RKO (cell line): ENCODE results near the gene IL17C.
"Not testable (repeated sequence)": the region's sequence is repeated elsewhere in the genome, so short reads cannot be mapped to it uniquely, and the experiment has no call there.

Experiments
- DNase-seq: peaks from one replicate; pipeline ENCODE4 v3.0.0-alpha.2; 2016; ENCODE audit warnings: low spot score

Gene IL17C, protein sequence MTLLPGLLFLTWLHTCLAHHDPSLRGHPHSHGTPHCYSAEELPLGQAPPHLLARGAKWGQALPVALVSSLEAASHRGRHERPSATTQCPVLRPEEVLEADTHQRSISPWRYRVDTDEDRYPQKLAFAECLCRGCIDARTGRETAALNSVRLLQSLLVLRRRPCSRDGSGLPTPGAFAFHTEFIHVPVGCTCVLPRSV

DNA sequence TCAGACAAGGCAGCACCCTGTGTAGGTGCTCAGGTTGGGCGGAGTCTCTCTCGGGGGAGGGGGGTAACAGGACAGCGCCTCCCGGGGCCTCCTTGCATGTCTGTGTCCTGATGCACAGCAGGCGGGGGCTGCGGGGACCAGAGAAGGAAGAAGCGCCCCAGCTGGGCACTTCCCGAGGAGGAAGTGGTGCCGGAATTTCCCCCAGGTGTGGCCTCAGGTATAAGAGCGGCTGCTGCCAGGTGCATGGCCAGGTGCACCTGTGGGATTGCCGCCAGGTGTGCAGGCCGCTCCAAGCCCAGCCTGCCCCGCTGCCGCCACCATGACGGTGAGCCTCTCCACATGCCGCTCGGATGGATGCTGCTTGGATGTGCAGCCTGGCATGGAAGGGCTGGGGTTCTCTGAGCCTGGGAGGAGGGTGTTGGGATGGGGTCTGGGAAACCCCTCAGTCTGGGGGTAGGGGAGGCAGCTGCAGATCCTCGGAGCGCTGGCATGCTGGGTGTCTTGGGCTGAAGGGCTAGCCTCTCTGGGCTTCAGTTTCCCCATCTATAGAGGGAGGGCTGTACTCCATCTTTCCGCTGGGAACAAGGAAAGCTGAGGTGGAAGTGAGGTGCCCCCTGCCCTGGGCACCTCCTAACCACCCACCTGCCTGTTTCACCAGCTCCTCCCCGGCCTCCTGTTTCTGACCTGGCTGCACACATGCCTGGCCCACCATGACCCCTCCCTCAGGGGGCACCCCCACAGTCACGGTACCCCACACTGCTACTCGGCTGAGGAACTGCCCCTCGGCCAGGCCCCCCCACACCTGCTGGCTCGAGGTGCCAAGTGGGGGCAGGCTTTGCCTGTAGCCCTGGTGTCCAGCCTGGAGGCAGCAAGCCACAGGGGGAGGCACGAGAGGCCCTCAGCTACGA is at the start of gene IL17C:
Gene IL17C, plus strand, starts transcription at position 250 of the 908 bp plus-strand sequence. Its CDS starts 70 bp downstream, at position 320.
- DNase-seq: no peak

DNA sequence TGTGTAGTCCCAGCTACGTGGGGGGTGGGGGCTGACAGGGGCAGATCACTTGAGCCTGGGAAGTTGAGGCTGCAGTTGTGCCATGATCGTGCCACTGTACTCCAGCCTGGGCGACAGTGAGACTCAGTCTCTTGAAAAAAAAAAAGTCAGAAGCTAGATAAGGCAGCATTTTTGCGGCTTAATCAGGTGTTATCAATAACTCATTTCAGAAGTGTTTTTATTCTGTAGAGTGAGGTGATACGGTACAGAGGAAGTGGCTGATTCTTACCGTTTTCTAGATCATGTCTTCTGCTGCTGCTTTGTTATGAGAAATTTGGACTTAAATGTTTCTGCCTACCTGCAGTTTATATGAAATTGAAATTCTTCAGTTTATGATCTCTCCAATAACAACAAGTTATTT is 49.6 kb upstream of the IL17C start:
- DNase-seq: no peak

DNA sequence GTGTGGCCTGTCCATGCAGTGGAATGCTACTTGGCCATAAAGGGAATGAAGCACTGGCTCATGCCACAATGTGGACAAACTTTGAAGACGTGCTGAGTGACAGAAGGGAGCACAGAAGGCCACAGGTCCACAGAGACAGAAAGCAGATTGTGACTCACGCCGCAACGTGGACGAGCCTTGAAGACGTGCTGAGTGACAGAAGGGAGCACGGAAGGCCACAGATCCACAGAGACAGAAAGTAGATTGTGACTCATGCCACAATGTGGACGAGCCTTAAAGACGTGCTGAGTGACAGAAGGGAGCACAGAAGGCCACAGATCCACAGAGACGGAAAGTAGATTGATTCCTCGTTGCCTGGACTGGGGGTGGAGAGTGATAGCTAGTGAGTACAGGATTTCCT is 48.9 kb upstream of the IL17C start:
- DNase-seq: no peak

DNA sequence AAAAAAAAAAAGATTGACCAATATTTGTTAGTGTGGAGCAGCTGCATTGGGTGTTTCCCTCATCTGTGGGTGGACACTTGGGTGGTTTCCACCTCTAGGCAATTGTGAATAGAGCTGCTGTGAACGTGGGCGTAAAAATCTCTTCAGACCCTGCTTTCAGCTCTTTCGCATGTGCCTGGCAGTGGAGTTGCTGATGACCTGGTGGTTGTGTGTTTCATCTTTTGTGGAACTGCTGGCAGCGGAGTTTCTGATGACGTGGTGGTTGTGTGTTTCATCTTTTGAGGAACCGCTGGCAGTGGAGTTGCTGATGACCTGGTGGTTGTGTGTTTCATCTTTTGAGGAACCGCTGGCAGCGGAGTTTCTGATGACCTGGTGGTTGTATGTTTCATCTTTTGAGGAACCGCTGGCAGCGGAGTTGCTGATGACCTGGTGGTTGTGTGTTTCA is 46.8 kb upstream of the IL17C start:
- no peak for DNase-seq

DNA sequence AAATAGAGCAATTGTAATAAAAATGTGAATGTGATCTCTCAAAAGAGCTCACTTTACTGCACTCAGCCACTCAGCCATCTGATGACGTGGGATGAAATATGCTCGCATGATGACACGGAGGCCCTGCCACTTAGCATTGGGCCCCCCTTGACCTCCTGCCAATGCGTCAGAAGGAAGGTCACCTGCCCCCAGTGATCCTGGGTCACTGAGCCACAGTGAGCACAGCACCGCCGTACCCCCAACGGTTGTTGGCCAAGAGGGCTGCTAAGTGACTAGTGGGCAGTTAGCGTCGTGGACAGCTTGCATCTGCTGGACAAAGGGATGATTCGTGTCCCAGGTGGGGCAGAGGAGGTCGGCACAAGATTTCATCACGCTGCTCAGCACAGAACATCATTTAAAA is 45.3 kb upstream of the IL17C start:
- DNase-seq: no peak

DNA sequence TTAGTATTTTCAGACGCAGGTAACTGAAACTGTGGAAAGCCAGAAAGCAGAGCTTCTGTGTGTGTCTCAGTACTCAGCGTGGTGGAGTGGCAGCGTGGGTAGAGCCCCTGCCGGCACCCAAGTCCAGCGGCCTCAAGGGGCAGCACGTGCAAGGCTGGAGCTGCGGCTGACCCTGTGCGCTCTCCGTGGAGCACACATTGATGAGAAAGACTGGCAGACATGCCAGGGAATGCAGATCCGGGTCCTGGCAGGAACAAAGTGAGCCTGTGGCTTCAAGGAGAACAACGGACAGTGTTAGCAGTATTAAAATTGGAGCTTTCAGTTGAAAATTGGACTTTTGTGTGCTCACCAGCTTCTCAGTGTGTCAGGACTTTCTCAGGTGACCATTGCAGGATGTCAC is 44.9 kb upstream of the IL17C start:
- no peak for DNase-seq

DNA sequence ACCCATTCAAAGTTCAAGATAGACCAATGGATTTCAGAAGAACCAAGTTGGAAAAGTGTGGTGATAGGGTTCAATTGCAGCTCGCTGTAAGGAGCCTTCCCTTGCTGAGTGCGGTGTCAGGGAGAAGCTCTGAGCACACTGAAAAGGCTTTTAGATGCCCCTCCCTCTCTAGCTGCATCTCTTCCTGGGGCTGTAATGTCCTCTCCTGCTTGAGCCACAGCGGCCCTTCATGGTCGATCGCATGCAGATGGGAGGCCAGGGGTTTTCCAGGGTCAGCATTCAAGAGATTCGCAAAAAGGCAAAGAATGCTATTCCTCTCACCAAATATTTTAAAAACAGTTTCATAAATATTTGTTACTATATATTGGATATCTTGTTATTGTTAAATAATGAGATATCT is 44.5 kb upstream of the IL17C start:
- DNase-seq: no peak

DNA sequence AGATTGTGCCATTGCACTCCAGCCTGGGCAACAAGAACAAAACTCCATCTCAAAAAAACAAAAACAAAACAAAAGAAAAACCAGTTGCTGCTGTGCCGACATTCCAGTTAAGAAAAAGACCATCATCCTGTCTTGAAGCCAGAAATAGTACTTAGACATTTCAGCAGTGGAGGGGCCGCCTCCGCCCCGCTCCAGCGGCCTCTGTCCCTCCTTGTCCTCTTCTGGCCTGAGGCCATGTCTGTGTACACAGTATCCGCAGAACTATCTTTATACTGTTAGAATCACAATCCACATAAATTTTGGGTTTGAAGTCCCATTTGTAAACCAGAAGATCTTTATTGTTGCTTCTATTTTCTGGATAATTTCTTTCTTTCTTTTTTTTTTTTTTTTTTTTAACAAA is 43.3 kb upstream of the IL17C start:
- no peak for DNase-seq

DNA sequence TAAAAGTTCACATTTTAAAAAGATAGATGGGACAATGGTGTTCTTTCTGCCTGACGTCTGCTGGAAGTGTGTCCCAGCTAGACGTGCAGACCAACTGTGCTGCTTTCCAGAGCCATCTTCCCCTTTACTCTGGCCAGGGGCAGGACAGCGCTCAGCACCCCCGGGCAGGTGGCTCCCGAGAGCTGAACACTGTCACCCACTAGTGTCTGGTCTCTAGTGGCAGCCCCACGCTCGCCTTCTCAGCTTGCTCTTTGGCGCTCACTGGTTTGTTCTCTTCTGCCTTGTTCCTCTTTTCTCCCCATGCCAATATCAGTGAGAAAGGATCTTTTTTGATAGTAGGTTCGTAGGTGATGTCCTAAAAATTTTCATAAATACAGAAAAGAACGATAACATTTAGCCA is 42.5 kb upstream of the IL17C start:
- DNase-seq: no peak

DNA sequence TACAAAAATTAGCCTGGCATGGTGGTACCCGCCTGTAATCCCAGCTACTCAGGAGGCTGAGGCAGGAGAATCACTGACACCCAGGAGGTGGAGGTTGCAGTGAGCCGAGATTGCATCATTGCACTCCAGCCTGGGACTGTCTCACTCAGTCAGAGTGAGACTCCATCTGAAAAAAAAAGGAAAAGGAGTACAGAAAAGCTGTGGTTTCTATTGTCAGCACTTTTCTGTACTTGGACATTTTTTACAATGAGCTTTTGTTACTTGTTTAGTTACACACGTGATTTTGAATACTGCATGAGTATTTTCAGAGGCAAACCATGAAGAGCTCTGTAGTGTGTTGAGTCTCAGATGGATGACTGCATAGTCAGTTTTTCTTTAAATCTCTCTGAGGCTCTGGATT is 41.9 kb upstream of the IL17C start:
- DNase-seq: no peak

DNA sequence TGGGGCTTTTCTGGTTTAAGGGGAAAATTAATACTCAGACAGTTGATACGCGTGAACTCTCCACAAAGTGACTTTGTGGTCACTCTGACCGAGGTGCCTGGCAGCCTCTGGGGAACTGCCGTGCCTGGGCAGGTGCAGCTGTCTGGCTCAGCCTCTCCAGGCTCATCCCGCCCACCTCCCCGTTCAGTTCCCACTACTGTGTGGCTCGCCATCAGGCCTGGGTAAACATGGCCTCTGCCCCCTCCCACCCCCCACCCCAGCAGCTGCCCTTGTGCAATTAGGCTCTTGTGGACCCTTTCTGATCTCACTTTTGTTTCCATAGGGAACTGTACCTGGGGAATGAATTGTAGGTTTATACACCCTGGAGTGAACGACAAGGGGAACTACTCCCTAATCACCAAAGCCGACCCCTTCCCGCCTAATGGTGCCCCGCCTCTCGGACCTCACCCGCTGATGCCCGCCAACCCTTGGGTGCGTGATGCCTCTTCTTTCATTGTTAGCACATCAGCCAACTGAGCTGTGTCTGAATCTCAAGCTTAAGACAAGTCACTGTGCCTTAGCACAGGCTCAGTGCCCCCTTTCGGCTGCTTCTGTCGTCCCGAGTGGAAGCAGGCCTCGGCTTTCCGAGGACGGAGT is 40.4 kb upstream of the IL17C start:
- DNase-seq: no peak

DNA sequence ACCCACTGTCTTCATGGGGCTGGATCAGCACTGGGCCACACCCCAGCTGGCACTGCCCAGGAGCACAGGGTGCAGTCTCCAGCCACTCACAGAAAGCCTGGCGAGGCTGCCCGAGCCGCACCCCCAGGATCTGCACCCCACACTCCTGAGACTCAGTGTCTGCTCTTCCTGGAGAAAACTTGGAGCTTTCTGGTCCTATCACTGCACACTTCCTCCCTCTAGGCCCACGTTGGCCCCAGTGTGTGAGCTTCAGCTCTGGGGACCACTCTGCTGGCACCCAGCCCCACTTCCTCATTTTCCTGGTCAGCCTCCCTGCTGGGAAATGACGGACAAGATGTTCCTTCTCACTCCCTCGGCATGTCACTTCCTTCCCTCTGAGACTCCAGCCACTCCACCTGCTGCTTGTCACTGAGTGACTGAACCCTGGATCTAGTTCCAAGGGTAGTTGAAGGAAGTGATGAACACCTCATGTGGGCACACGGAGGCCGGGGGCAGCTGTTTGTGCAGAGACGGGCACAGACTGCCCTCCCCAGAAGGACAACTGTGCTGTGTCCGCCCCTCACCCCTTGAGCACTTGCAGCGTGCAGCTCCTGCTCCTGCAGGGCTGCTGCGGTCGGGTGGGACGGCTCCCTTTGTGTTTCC is 39.2 kb upstream of the IL17C start:
- no peak for DNase-seq

DNA sequence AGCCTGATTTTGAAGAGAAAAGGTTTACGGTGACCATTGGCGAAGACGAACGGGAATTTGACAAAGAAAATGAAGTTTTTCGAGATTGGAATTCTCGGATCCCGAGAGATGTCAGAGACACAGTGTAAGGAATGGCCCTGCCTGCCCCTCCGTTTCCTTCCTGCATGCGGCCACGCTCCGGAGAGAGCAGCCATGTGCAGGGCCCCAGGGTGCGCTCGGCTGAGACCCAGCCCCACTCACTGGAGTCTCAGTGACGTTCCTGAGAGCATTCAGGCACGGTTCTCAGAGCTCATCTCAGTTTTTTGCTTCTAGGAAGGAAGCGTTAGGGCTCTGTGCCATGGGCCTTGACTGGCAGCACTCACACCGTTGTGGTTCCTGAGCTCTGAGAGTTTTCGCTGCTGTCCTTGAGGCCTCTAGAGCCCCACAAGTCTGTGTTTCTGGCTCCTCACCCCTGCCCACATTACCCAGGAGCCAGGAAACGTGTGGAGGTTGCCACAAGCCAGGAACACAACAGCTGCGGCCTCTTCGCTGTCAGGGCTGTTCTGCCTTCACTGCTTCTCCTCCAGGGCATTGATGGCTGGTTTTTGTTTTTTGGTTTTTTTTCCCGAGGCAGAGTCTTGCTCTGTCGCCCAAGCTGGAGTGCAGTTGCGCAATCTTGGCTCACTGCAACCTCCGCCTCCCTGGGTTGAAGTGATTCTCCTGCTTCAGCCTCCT is 38.4 kb upstream of the IL17C start:
- DNase-seq: no peak

DNA sequence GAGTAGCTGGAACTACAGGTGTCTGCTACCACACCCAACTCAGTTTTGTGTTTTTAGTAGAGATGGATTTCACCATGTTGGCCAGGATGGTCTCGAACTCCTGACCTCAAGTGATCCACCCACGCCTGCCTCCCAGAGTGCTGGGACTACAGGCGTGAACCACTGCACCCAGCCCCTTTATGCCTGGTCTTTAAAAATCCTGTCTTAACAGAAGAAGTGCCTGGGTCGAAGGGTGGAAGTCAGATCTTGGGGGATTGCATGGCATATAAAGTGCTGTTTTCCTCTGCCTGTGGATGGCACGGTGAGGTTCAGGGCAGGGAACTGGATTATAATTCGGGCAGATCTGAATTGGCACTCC is 37.9 kb upstream of the IL17C start:
- no peak for DNase-seq

DNA sequence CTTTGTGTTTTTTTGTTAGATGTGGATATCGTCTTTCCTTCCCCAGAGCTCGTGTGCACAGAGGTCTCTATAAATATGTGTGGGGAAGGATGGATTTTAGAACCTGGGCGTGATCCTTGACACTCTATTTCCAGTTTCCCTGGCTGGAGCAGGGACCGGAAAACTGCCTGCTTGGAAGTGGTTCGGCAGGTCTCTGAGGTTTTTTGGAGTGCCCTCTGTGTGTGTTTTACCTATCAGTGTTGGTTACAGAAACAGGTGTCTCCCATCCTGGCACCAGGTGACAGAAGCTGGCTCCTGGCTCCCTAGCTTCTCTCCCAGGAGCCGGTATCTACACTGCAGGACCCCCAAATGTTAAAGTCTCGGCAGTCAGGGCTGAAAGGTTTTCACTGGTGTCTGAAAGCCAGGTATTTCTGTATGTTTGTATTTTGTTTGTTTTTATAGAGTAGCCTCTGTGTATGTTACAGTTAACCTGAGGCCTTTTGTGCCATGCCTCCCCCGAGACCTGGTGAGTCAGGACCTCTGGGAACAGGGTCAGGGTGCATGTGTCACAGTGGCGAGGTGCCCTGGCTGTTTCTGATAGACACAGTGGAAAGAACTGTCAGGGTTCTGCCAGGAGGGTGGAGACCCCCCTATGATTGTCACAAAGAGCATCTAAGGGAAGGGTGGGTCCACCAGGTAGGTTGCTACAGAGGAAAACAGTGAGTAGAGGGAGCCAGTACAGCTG is 36.9 kb upstream of the IL17C start:
- DNase-seq: no peak

DNA sequence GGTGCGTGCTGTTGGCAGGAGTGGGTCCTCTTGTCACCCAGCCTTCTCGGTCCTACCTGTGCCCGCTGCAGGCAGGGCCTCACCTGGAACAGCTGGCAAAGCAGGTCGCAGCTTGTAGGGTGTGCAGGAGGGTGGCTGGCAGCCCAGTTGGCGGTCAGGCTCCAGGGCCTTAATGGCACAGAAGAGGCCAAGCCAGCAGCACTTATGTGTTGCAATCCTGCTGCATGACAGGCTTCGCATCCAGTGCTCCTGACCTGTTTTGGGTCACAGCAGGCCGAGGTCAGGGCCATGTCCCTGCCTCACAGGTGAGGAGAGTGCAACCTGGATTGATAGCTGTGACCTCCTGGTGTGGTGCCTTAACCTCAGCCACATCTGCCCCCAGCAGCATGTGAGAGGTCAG is 36.3 kb upstream of the IL17C start:
- DNase-seq: no peak

DNA sequence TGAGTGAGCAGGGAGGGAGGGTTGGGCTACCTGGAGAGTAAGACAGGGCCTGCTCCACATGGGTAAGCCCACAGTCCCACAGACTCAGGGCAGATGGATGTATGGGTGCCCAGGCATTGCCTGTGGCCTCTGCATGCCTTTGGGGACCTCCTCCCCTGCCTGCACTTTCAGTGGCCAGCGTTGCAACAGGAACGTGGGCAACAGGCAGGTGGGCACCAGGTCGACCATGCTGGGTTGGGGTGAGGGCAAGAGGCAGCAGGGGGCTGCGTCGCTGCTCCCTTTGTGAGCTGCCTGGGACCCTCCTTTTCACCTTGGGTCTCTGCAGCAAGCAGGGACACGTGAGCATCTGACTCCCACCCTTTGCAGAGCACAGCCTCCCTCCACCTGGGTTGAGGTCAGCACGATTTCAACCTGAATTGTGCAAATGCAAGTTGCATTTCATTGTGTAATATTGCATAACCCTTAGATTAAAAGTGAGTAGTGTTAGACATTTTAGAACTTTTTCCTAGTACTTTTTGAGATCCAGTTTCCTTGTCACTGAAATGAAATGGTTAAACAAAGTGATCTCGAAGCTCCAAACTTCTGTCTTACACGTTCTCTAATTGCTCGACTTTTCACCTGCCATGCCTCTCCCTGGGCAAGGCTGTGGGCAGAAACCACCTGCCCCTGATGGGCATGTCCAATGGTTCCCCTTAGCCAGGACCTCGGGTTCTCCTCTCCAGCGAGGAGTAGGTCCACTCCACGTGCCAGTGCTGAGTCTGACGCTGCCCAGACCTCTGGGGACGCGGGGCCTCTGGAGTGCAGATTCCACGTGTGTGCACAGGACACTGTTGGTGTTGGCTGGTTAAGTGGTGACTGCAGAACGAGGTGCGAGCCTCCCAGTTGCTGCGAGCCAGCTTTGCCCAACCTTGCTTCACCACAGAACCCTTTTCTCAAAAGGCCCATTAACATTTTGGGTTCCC is 32.9 kb upstream of the IL17C start:
- no peak for DNase-seq

DNA sequence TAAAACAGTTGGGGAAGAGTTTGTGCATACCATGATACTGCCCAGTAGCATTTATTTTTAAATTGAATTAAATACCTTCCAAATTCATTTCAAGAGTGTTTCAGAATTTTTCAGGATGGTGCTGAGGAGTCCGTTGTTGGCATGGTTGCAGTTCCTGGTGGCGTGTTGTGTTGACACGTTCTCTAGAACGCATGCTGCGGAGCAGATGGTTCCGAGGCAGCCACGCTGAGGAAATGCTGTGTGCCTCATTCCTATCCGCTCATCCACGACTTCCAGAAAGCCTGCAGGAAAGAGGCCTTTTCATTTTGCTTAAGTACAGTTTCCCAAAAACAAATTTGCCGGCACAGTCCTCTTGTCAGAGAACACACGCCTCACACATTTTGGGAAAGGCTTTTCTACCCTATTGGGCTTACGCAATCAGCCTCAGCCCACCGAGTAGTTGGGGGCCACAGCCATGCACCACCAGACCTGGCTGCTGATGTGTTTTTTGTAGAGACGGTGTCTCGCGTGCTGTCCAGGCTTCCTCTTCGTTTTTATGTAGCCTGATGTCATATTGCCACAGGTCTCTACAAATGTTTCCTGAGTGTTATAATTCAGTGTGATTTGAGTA is 32.1 kb upstream of the IL17C start:
- no peak for DNase-seq

DNA sequence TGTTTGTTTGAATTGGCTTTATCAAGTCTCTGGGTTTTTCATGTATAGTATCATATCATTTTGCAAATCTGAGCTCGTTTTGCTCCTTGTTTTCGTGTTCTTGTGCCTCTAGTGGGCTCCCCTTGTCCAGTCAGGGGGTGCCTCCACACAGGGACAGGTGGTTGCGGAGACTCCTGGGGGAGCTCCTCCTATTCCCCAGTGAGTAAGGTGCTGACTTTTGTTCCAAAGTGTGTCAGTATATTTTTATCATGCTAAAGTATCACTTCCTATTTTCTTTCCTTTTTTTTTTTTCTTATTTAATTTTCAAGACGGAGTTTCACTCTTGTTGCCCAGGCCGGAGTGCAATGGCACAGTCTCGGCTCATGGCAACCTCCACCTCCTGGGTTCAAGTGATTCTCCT is 30.3 kb upstream of the IL17C start:
- no peak for DNase-seq

DNA sequence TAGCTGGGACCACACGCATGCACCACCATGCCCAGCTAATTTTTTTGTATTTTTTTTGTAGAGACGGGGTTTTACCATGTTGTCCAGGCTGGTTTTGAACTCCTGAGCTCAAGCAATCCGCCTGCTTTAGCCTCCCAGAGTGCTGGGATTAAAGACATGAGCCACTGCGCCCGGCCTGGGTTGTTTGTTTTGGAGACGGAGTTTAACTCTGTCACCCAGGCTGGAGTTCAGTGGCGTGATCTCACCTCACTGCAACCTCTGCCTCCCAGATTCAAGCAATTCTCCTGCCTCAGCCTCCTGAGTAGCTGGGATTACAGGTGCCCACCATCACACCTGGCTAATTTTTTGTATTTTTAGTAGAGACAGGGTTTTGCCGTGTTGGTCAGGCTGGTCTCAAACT is 28.9 kb upstream of the IL17C start:
- DNase-seq: not testable (repeated sequence)
